HG02943 (cell line): Measurements from ENCODE around the gene MPP1.

Experiments
- ATAC-seq: cut with Tn5 transposase; IDR thresholded peaks from one replicate; pipeline ENCODE4 v1.9.1; 2021; ENCODE audit warnings: mild to moderate bottlenecking, low read depth, moderate library complexity; ENCODE audit not compliant: unreplicated experiment

The MPP1 gene

DNA sequence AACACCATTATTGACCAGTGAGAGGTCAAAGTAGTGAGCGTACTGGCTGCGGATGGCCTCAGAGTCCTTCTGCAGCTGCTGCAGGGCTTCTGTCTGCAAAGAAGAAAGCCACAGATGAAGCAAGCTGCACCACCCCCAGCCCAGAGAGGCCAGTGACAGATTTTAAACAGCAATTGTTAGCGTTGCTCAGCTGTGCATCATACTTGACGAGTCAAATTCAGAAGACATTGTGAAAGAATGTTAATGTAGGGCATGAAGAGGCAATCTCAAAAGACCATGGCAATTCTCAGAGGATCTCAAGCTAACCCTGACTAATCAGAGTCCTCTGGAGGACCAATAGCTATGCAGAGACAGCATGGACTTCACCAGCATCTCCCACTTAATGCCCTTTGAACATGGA is 26.0 kb downstream of the MPP1 start:
- no peak for ATAC-seq

DNA sequence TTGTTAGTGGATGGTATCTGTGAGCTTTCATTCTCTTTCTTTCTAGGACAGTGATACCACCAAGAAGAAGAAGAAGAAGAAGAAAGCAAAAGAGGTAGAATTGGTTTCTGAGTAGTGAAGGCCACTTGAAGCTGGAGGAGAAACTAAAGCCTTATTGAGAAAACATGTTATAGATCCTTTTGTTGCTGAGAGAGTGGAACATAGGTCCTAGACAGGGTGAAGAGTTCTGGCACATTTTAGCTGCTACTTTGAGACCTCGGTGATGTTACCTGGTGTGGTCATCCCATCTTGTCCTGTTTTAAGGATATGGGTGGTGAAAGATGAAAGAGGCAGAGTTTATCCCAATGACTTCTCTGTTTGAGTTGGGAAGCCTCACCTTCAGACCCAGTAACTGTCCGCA is 28.5 kb downstream of the MPP1 start:
- ATAC-seq = no peak

DNA sequence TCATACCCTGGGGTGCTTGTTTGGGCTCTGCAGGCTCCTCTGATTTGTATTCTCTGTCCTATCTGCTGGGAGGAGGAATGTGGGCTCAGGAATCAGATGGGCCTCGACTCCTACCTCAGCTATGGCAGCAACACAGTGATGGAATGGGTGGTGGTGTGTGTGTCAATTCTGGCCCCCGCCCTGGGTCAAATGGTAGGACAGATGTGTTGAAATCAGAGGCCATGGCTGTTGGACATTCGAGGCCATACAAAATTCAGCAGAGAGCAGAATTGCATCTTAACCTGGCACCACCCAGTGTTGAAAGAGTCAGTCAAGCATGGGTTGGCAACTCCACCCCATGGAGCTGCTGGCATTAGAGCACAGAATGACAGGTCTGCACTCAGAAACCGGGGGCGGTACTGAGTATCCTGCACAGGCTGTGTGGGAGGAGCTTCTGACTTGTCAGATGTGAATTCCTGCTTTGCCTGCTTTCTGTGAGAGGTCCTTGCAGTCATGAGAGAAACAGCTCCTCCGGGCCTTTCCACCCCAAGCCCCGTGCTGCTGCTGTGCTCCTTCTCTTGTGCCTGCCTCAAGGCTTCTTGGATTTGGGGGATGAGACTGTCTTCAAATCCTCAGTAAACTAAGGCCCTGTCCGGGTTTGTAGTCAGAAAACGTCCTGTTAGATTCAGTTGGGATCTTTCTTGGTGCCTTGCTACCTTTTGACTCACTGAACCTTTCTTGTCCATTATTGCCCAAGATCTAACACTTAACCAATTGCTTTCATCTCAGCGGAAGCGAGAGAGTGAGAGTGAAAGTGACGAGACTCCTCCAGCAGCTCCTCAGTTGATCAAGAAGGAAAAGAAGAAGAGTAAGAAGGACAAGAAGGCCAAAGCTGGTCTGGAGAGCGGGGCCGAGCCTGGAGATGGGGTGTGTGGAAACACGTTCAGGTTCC is 29.6 kb downstream of the MPP1 start:
- no peak for ATAC-seq

DNA sequence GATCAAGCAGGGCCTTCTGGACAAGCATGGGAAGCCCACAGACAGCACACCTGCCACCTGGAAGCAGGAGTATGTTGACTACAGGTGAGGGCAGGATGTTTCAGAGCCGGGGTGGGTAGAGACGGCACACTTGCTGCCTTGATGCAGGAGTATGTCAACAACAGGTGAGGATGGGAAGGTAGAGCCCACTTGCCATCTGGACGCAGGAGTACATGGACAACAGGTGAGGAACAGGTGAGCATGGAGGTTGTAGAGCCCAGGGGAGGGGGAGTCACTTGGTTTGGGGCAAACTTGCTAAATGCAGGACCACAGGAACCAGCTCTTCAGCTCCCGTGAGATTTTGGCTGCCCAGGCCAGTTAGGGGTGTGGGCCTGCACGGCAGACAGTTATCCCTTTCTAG is 30.7 kb downstream of the MPP1 start:
- no peak for ATAC-seq

DNA sequence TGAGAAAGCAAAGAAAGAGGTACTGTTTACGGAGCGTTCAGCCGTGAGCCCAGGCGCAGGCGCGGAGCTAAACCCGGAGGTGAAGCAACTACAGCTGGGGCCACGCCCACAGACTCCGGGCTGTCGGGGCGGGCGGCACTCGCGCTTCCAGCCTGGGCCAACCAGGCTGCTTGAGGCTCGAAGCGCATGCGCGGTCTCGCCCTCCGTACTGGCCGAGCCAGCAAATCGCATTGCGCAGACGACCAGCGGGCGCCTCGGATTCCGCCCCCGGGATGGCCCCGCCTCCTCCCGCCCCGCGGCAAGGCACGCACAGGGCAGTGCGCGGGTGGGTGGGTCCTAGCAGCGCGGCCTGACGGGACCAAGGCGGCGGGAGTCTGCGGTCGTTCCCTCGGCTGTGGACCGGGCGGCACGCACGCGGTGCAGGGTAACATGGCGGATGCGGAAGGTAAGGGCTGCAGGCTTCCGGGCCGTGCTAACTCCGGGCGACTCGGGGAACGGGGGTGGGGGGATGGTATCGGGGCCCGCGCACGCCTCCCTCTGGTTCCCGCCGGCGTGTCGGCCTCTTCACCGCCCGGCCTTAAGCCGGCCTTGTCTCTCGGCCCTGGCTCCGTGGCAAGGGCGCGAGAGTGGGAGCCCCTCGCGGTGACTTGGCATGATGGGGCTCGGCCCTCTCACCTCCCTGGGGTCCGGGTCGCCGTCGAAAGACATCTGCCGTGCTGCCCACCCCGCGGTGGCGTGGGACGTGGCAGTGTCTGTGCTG is 42.6 kb downstream of the MPP1 start, which contains the start of gene DKC1:
DKC1 (plus strand) TSS at position 328 of the 760 bp plus-strand sequence; CDS start at position 430, 102 bp downstream.
- ATAC-seq = peak; percentile 75

DNA sequence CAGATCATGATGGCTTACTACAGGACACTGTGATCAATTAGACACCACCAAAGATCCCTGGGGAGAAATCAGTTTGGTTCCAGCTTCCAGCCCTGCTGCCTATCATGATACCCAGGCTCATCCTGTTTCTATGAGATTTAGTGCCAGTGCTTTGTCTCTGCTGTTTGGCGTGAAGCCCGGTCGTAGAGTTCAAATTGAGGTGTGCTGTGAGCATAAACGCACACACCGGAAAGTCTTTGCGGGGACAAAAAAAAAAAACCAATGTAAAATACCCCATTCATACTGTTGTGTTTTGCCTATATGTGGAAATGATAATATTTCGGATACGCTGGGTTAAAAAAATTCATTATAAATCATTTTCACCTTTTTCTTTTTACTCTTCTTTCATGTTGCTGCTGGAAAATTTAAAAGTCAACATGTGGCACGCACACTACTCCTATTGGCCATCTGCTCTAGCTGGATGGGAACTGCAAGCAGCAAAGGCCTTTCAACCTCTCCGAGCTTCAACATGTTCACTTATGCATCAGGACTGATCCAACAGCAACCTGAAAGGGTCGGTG is 43.2 kb downstream of the MPP1 start:
- no peak for ATAC-seq

DNA sequence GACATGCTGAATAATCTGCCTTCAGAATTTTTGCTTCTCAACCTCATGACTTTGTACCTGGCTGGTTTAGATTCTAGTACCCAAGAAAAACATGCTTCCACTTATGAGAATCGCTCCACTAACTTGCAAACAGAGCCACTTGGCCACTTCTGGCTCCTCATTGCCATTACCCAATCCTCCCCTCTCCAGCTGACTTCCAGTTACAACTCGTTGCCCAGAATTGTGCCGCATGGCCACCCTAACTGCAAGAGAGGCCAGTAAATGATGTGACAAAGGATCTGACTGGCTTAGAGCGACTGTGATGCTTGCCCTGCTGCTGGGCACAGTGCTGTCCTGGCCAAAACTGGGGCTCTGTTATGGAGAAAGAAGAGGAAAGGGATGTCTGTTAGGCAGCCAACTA is 46.6 kb downstream of the MPP1 start:
- no peak for ATAC-seq

DNA sequence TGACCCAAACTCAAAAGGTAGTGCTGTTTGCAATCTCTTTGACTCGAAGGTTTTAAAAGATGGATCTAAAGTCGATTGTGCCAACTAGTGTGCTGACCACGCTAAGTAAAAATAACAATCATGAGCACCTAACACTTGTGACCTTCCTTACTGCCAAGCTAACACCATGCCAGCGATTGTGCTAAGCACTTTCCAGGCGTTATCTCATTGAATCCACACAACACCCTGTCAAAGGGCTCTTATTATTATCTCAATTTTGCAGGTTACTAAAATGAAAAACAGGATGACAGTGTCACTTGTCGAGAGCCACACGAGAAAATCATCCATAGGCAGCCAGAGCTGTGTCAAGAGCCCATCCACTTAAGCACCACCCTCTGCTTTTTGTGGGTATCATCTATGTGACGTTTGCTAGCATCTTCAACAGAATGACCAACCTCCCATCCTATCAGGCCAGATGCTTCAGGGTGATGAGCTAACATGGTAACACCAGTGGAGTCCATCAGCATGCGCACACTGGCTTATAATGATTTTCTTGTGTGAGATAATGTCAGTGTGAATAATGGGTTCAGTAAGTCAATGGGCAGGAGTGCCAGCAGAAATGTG is 53.5 kb downstream of the MPP1 start:
- no peak for ATAC-seq

DNA sequence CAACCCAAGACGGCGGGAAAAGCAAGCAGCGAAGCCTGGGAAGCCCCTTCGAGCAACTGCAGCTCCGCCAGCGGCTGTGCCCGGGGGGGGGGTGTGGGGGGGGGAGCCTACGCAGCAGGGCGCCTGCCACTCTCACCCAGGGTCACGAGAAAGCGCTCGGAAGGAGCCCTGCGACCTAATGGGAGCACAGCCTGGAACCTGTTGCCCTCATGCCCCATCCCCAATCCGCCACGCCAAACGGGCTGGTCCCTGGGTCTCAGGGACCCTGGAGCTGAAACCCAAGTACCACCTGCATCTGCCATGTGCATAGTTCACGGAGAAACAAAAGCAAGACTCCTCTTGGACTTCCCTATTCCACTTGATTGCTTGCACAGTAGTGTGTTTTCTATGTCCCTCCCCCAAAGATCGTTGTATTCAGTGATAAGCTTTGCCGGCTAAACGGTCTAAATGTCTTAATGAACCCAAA is 54.0 kb downstream of the MPP1 start:
- no peak for ATAC-seq

DNA sequence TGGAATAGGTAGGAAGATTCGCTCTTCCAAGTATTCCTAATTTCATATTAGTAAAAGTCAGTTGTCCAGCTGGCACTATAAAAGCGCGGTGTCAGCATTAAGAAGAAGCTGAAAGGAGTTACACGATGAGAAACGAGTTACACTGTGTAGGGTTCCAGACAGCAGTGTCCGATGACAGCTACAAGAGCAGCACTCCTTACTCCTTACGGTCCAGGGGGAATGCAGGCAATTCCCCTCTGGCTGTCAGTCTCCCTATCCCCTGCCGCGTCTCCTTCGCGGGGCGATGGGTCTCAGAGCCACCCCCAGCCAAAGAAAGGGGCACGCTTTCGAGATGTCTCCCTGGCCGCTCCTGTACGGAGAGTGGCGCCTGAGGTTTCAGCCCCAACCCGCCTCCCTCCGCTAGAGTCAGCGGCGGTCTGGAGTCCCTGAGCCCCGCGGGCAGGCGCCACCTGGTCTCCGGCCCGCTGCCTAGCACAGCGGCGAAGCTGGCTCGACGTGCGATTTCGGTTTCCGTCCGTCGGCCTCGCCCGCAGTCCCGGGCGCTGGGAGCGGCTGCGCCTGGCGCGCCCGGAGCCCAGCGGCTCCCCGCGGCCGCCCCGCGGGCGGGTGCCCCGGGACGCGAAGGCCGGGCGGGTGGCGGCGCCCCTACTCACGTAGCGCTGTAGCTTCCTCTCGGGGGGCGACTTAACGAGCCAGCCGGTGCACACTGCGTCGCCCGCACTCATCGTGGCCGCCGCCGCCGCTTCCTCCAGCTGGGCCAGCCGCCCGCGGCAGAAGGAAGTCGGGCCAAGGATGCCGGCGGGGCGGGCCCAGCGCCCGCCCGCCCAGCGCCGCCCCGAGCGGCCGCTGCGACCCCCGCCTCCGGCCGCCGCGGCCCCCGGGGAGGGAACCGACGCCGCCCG is 54.7 kb downstream of the MPP1 start, which contains the start of gene GAB3:
GAB3 (minus strand) TSS at position 777 of the 902 bp plus-strand sequence; CDS start at position 725, 52 bp downstream.
- no peak for ATAC-seq

DNA sequence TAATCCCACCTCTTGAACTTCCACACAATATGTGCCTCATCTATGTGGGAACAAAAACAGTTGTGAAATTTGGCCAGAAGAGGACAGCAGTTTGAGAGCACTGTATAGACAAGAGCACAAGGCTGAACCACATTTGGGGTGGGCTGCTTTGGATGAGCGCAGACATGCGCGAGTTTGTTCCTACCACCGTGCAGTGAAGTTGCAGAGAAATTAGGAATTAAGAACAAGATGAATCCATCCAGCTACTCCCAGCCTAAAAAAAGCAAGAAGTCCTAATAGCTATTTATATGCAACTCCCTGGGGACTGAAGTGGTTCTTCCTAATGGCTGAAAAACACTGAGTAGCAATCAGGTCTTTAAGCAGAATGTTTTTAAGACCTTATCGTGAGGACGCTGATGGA is 55.4 kb downstream of the MPP1 start:
- no peak for ATAC-seq

DNA sequence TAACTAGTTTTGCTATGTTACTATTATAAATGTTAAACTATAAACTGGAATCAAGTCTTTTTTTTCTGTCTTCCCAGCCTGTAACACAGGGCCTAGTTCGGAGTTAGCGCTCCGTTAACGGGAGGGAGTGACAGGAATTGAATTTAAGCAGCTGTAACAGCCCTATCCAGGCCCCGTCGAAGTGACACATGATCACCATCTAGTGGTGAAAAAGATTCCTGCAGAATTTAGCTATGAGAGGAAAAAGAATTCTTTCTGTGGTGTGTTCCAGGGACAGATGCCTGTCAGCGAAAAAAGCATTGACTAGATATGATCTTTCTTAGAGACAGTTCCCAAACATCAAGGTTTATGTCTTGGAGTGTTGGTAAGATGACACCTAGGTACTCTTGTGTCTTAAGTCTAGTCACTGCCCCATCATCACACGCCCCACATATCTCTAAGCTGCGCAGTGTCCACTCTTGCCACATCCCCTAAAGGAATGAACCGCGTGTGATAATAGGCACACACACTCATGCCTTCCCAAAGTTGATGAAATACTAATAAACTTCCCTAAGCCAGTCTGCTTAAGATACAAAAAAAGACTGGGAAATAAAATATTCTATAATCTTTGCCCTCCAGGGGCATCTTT is 56.5 kb downstream of the MPP1 start:
- peak; percentile 52 for ATAC-seq

DNA sequence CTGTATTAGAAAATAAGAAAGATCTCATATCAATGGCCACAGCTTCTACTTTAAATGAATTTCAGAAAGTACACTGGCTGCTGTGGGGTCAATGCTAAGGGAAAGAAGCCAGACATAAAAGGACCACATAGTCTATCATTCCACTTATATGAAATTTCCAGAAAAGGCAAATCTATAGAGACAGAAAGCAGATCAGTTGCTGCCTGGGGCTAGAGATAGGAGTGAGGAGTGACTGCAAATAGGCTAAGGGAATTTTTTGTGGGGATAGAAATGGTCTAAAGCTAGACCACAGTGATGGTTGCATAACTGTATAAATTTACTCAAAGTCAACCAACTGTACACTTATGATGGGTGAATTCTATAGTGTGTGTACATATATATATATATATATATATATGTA is 62.7 kb downstream of the MPP1 start:
- no peak for ATAC-seq

DNA sequence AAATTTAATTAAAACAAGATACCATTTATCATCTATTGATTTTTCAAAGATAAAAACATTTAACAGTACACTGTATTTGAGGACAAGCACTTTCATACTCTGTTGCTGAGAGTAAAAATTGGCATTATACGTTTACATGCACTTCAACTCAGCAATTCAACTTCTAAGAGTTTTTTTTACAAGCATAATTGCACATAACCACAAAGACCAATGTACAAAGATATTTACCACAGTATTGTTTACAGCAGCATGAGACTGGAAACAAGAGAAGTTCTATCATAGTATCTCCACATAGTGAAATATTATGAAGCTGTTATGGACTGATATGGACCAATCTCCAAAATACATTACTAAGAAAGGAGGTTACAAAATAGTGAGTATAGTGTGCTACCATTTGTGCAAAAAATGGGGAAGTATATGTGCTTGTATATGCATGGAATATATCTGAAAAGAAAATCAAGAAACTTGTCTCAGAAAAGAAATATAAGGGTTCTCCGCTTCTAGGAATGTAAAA is 65.3 kb downstream of the MPP1 start:
- ATAC-seq = no peak

DNA sequence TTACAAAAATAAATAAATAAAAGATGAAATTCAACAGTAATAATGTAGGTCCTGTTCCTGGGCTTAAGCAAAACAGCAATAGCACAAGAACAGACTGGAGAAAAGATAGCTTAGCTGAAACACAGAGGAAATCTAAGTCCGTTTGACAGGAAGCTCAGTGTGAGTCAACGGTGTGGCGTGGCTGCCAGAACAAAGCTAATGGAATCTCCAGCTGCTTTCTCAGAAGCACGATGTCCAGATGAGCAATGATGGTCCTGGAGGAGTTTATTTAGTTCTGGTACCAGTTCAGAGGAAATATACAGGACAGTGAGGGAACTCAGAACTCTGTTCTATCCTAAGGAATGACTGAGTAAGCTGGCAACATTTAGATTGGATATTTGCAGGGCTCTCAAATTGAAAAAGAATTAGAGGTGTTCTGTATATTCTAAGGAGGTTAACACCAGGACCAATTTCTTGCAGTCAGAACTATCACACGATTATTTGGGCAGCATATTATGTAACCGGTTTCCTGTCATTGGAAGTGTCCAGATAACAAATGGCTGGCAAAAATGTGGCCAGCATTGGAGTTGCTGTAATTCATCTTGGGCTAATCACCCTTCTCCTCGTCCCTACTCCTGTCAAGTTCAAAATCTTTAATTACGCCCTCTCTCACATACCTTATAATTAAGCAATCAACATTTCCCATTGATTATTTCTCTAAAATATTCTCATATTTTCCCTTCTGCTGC is 67.1 kb downstream of the MPP1 start:
- no peak for ATAC-seq

DNA sequence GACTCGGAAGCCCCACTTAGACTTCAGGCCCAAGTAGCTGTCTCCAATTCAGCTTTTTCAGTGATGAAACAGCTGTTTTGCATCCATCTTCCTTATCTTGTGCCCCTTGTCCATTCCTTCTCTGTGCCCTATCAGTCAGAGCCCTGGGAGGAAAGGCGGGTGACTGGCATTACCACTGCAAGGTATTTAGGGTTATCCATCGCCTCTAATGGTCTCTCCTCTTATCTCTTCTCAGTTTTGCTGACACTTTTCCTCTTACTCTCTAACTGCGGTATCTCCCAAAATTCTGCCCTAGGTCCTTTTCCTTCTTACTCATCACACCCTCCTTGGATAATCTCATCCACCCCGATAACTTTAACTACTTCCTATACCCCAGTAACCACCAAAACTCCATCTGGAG is 68.1 kb downstream of the MPP1 start:
- no peak for ATAC-seq

DNA sequence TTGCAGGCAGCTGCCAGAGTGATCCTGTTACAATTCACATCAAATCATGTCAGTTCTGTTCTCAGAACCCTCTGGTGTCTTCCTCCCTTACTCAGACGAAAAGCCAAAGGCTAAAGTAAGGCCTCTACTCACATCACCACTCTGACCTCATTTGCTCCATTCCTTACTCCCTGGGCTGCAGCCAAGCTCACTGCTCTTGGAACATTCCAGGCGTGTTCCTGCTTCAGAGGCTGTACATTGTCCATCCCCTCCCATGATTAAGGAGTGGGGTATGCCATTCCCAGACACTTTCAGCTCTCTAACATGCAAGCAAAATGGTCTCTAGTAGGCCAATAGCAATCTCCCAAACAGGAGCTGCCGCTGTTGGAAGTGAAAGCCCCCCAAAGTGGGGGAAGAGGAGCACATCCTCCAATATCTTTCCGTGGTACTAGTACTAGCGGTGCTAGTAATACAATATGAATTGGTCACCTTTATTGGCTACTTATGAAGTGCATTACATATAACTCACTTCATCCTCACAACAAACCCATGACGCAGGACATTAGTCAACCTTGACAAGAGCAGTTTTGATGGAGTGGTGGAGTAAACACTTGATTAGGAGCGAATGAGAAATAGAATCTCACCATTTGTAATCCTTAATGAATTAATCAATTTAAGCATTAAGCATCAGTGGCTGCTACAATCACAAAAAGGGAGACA is 69.4 kb downstream of the MPP1 start:
- no peak for ATAC-seq
